GM23338 (cell line): ENCODE data around the gene TTPAL. TPM values are rescaled to one million over a fixed set of nuclear protein-coding genes. Genes with fewer than 3 reads are reported as not detected.
A peak's percentile ranks its signal among the peaks of the same experiment; 100 is the strongest.

ENCODE experiments used
- ATAC-seq: fragments of 200-7000 bp; cut with Tn5 transposase; 3 replicates; pipeline ENCODE4 v1.9.1; 2020
- DNase-seq: peaks from one replicate; pipeline ENCODE4 v3.0.0-alpha.2; 2015; ENCODE audit warnings: low spot score
- H2AFZ ChIP-seq: fragments of 200-600 bp; sonication (generic); 2 replicates; pipeline ENCODE4 v1.8.0; 2016; ENCODE audit warnings: antibody characterized with exemption, mild to moderate bottlenecking, moderate library complexity
- H3F3A ChIP-seq: fragments of 200-600 bp; sonication (generic); replicated peaks from 2 replicates; pipeline ENCODE4 v1.8.0; 2017; ENCODE audit warnings: antibody characterized with exemption, mixed run types, low read depth
- H3K27ac ChIP-seq: fragments of 200-600 bp; sonication (generic); 2 replicates; pipeline ENCODE4 v1.6.1; 2016; ENCODE audit warnings: low read depth
- H3K27me3 ChIP-seq: fragments of 200-600 bp; sonication (generic); 2 replicates; pipeline ENCODE4 v1.8.0; 2016; ENCODE audit warnings: mild to moderate bottlenecking, mixed run types, moderate library complexity; ENCODE audit not compliant: insufficient read depth
- H3K36me3 ChIP-seq: fragments of 200-600 bp; sonication (generic); 2 replicates; pipeline ENCODE4 v1.8.0; 2016; ENCODE audit warnings: mild to moderate bottlenecking; ENCODE audit not compliant: insufficient read depth
- H3K4me1 ChIP-seq: fragments of 200-600 bp; sonication (generic); 2 replicates; pipeline ENCODE4 v1.8.0; 2016; ENCODE audit warnings: mild to moderate bottlenecking, moderate library complexity; ENCODE audit not compliant: insufficient read depth
- H3K4me2 ChIP-seq: fragments of 200-600 bp; sonication (generic); 2 replicates; pipeline ENCODE4 v1.7.1; 2017; ENCODE audit warnings: mixed run types
- H3K4me3 ChIP-seq: fragments of 200-600 bp; sonication (generic); 2 replicates; pipeline ENCODE4 v1.6.1; 2016; ENCODE audit warnings: mixed run types
- H3K79me2 ChIP-seq: fragments of 200-600 bp; sonication (generic); replicated peaks from 2 replicates; pipeline ENCODE4 v1.8.0; 2017; ENCODE audit warnings: mild to moderate bottlenecking; ENCODE audit not compliant: insufficient read depth
- H3K9me2 ChIP-seq: fragments of 200-600 bp; sonication (generic); 2 replicates; pipeline ENCODE4 v1.8.0; 2017; ENCODE audit not compliant: insufficient read depth
- H4K20me1 ChIP-seq: fragments of 200-600 bp; sonication (generic); replicated peaks from 2 replicates; pipeline ENCODE4 v1.8.0; 2017; ENCODE audit warnings: mild to moderate bottlenecking; ENCODE audit not compliant: insufficient read depth
- H3K27ac Mint-ChIP-seq: 2 replicates; pipeline ENCODE4 v1.8.0; 2020; ENCODE audit warnings: inconsistent platforms, mild to moderate bottlenecking, moderate library complexity, mixed read lengths
- H3K27me3 Mint-ChIP-seq: 3 replicates; pipeline ENCODE4 v1.8.0; 2022; ENCODE audit warnings: low read depth, mild to moderate bottlenecking, moderate library complexity, mixed read lengths, inconsistent platforms; ENCODE audit not compliant: insufficient read depth, poor library complexity
- H3K36me3 Mint-ChIP-seq: 3 replicates; pipeline ENCODE4 v1.8.0; 2021; ENCODE audit warnings: low read depth, mild to moderate bottlenecking, inconsistent platforms, moderate library complexity, mixed read lengths
- H3K4me1 Mint-ChIP-seq: 3 replicates; pipeline ENCODE4 v1.8.0; 2020; ENCODE audit warnings: mild to moderate bottlenecking, inconsistent platforms, mixed read lengths
- H3K4me3 Mint-ChIP-seq: 3 replicates; pipeline ENCODE4 v1.8.0; 2021; ENCODE audit warnings: moderate library complexity, mild to moderate bottlenecking, inconsistent platforms, mixed read lengths
- H3K9me3 Mint-ChIP-seq: 3 replicates; pipeline ENCODE4 v1.8.0; 2020; ENCODE audit warnings: moderate library complexity, mild to moderate bottlenecking, inconsistent platforms, mixed read lengths
- CREB1 ChIP-seq: fragments of 250-450 bp; sonication (Bioruptor Pico); IDR thresholded peaks from 2 replicates; pipeline ENCODE4 v1.5.0; 2020; ENCODE audit warnings: low read depth, mild to moderate bottlenecking, moderate library complexity
- ETS1 ChIP-seq: IDR thresholded peaks from 2 replicates; pipeline ENCODE4 v1.6.1; 2016; ENCODE audit warnings: antibody characterized with exemption
- EZH2 ChIP-seq: fragments of 200-600 bp; sonication (generic); IDR thresholded peaks from one replicate; pipeline ENCODE4 v1.8.0; 2017; ENCODE audit warnings: antibody characterized with exemption, mild to moderate bottlenecking, low read depth; ENCODE audit not compliant: unreplicated experiment
- NANOG ChIP-seq: IDR thresholded peaks from 2 replicates; pipeline ENCODE4 v1.6.1; 2016; ENCODE audit warnings: antibody characterized with exemption, borderline replicate concordance
- POLR2AphosphoS5 ChIP-seq: IDR thresholded peaks from 2 replicates; pipeline ENCODE4 v1.6.1; 2016; ENCODE audit warnings: antibody characterized with exemption, low read depth
- STAT1 ChIP-seq: IDR thresholded peaks from one replicate; pipeline ENCODE4 v1.6.1; 2016; ENCODE audit warnings: antibody characterized with exemption; ENCODE audit not compliant: unreplicated experiment
- ZNF462 ChIP-seq: fragments of 250-450 bp; sonication (Bioruptor Pico); IDR thresholded peaks from 2 replicates; pipeline ENCODE4 v1.5.0; 2020; ENCODE audit warnings: mild to moderate bottlenecking, moderate library complexity
- polyA plus RNA-seq: library from polyadenylated mRNA; unstranded; fragments of >200 nt; fragmentation: Nextera tagmentation; extraction: Ambion mirVana; gene quantifications from 2 replicates; pipeline ENCODE4 v1.2.1, GENCODE V29; 2016
- total RNA-seq: library from RNA; depleted of rRNA; stranded (reverse); fragments of >200 nt; shearing (Covaris generic); gene quantifications from 2 replicates; pipeline ENCODE4 v1.2.3, GENCODE V29; 2014
- TF ChIP-seq, protein P1 (sequence below): IDR thresholded peaks from one replicate; pipeline ENCODE4 v1.6.1; 2018; ENCODE audit warnings: antibody characterized with exemption; ENCODE audit not compliant: unreplicated experiment
- TF ChIP-seq, protein P2 (sequence below), 2 experiments: fragments of 200-600 bp in 1 of 2; sonication (generic) in 1 of 2; conservative IDR thresholded peaks; 2 replicates each; pipeline versions ENCODE4 v1.5.1 to v1.6.1; 2016 to 2017; ENCODE audit warnings: antibody characterized with exemption in 2 of 2, low read depth in 2 of 2, mild to moderate bottlenecking in 2 of 2, moderate library complexity in 1 of 2

Gene TTPAL
- total and polyA plus RNA-seq, 2 experiments from 2014 or later, result 3.7 to 10.2 TPM

DNA sequence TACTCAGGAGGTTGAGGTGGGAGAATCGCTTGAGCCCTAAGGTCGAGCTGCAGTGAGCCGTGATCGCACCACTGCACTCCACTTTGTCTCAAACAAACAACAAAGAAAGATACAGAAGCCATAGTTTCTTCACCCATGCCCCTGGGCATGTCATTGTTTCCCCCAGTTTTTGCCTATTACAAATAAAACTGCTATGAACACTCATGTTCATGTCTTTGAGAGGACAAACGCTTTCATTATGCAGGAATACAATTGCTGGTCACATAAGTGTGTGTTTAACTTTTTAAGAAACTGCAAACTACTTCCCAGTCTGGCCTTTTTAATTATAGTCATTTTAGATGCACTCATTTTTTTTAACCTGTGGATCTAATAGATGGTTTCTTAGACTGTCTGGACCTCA lies 12.2 kb upstream of the TTPAL start:
- no peak for DNase-seq
- no peaks in the 10 kb centered on the region for H3K27me3 ChIP-seq
- Mint-ChIP-seq H3K4me1 (peaks cover 14% of the 10 kb centered on the region; the same call in 2 of the 3 replicates), H3K27me3 (peaks cover 5% of the 10 kb centered on the region), H3K4me3 (no peak overlapping the region), H3K36me3 (no peaks in the 10 kb centered on the region), H3K27ac (0 out of 2 replicates have a peak overlapping the region, but pooled peaks have one; percentile 68), H3K9me3 (no peaks in the 10 kb centered on the region)
- no peaks in the 10 kb centered on the region for H3F3A ChIP-seq
- H2AFZ ChIP-seq, result no peak overlapping the region
- H3K4me1 ChIP-seq, result no peaks in the 10 kb centered on the region; the same call in 1 of the 2 replicates
- no peaks in the 10 kb centered on the region for H3K9me2 ChIP-seq
- no peaks in the 10 kb centered on the region for H3K36me3 ChIP-seq
- H4K20me1 ChIP-seq, result no peaks in the 10 kb centered on the region
- no peak overlapping the region for H3K4me3 ChIP-seq
- no peak overlapping the region for H3K4me2 ChIP-seq
- H3K27ac ChIP-seq, result no peak overlapping the region
- H3K79me2 ChIP-seq, result no peaks in the 10 kb centered on the region
- no peak for TF ChIP-seq STAT1
- TF ChIP-seq, protein P1, sequence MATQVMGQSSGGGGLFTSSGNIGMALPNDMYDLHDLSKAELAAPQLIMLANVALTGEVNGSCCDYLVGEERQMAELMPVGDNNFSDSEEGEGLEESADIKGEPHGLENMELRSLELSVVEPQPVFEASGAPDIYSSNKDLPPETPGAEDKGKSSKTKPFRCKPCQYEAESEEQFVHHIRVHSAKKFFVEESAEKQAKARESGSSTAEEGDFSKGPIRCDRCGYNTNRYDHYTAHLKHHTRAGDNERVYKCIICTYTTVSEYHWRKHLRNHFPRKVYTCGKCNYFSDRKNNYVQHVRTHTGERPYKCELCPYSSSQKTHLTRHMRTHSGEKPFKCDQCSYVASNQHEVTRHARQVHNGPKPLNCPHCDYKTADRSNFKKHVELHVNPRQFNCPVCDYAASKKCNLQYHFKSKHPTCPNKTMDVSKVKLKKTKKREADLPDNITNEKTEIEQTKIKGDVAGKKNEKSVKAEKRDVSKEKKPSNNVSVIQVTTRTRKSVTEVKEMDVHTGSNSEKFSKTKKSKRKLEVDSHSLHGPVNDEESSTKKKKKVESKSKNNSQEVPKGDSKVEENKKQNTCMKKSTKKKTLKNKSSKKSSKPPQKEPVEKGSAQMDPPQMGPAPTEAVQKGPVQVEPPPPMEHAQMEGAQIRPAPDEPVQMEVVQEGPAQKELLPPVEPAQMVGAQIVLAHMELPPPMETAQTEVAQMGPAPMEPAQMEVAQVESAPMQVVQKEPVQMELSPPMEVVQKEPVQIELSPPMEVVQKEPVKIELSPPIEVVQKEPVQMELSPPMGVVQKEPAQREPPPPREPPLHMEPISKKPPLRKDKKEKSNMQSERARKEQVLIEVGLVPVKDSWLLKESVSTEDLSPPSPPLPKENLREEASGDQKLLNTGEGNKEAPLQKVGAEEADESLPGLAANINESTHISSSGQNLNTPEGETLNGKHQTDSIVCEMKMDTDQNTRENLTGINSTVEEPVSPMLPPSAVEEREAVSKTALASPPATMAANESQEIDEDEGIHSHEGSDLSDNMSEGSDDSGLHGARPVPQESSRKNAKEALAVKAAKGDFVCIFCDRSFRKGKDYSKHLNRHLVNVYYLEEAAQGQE, result no peak
- no peak for TF ChIP-seq EZH2
- TF ChIP-seq CREB1 (CRISPR knock-in tag), result no peak
- no peak for ATAC-seq

DNA sequence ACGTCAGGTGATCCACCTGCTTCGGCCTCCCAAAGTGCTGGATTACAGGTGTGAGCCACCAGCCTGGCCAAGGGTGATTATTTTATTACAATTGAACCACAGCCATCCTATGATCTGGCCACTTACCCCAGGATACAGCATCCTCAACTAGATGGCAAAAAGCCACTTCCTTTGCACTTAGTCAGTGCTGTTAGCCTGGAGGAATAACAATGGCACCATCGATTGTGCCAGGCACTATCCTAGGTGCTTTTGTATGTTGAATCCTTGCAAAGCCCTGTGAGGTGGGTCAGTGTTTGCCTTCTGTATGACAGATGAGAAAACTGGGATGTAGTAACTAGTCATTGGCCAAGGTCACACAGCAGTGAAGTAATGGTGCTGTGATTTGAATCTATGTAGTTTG lies 11.2 kb upstream of the TTPAL start:
- no peaks in the 10 kb centered on the region for H3K79me2 ChIP-seq
- Mint-ChIP-seq H3K27me3 (peaks cover 5% of the 10 kb centered on the region), H3K4me1 (peaks cover 14% of the 10 kb centered on the region; the same call in 2 of the 3 replicates), H3K4me3 (no peak overlapping the region), H3K9me3 (no peaks in the 10 kb centered on the region), H3K27ac (no peak overlapping the region), H3K36me3 (no peaks in the 10 kb centered on the region)
- H3F3A ChIP-seq, result no peaks in the 10 kb centered on the region
- no peaks in the 10 kb centered on the region for H3K27me3 ChIP-seq
- H2AFZ ChIP-seq, result no peak overlapping the region; the same call in 1 of the 2 replicates
- 0 out of 2 replicates have a peak overlapping the region, but pooled peaks have one; percentile 19 for H3K27ac ChIP-seq
- H3K36me3 ChIP-seq, result no peaks in the 10 kb centered on the region
- H3K9me2 ChIP-seq, result no peaks in the 10 kb centered on the region
- no peaks in the 10 kb centered on the region; the same call in 1 of the 2 replicates for H3K4me1 ChIP-seq
- H3K4me2 ChIP-seq, result no peak overlapping the region
- no peak overlapping the region for H3K4me3 ChIP-seq
- ATAC-seq, result no peak
- H4K20me1 ChIP-seq, result no peaks in the 10 kb centered on the region
- DNase-seq, result no peak
- TF ChIP-seq STAT1, result no peak
- no peak for TF ChIP-seq ETS1
- no peak for TF ChIP-seq NANOG
- TF ChIP-seq, protein P2, sequence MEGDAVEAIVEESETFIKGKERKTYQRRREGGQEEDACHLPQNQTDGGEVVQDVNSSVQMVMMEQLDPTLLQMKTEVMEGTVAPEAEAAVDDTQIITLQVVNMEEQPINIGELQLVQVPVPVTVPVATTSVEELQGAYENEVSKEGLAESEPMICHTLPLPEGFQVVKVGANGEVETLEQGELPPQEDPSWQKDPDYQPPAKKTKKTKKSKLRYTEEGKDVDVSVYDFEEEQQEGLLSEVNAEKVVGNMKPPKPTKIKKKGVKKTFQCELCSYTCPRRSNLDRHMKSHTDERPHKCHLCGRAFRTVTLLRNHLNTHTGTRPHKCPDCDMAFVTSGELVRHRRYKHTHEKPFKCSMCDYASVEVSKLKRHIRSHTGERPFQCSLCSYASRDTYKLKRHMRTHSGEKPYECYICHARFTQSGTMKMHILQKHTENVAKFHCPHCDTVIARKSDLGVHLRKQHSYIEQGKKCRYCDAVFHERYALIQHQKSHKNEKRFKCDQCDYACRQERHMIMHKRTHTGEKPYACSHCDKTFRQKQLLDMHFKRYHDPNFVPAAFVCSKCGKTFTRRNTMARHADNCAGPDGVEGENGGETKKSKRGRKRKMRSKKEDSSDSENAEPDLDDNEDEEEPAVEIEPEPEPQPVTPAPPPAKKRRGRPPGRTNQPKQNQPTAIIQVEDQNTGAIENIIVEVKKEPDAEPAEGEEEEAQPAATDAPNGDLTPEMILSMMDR (conservative IDR thresholded peaks at IDR 0.05; ENCODE audit: low read depth in 2 of 2), result no peak
- no peak for TF ChIP-seq POLR2AphosphoS5
- no peak for TF ChIP-seq CREB1 (CRISPR knock-in tag)
- TF ChIP-seq ZNF462 (CRISPR knock-in tag), result no peak
